ENCODE data around the gene GNPDA1.

Gene GNPDA1

DNA sequence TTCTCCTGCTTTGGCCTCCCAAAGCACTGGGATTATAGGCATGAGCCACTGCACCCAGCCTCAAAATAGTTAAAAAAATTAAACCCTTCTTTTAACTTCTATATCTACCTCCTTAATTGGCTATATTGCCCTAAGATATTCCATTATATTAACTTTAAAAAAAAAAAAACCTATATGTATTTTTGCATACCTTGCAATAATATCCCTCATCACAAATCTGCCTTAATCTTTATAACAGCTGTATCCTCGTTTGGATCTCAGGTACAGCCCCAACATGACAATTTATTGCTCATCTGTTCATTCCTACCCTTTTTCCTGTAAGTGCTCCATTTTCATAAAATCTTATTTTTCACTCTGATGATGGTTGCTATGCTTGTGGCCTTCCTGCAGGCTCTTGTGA is 12.7 kb downstream of the GNPDA1 start:
- H3K4me3 ChIP-seq (ENCODE audit: low read depth, low read length), result no peak overlapping the region
- no peak for DNase-seq (ENCODE audit: low read depth)

- no peak for DNase-seq (ENCODE audit: low read depth)
- no peak overlapping the region for H3K4me3 ChIP-seq (ENCODE audit: low read depth, low read length)
These were observed 15.4 kb downstream of the GNPDA1 start for GRCh38 chr5:141997358-141997960.

DNA sequence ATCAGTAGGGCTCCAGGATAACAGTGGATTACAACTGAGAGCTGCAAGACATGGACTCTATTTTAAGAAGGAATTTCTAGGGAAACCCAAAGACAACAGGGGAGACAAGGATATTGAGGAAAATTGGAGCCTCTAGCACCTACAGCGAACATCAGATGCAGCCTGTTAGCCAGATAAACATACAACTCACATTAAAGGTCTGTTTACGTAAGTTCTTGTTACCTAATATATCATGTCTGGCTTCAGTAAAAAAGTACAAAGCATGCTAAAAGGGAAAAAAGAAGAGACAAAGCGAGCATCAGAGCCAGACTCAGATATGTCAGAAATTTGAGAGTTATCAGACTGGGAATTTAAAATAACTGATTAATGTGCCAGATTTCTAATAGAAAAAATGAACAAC is 17.2 kb downstream of the GNPDA1 start:
- no peak overlapping the region for H3K4me3 ChIP-seq (ENCODE audit: low read depth, low read length)
- no peak for DNase-seq (ENCODE audit: low read depth)

GRCh38 chr5:141994511-141995136 is 18.2 kb downstream of the GNPDA1 start:
- no peak overlapping the region for H3K4me3 ChIP-seq (ENCODE audit: low read depth, low read length)
- DNase-seq (ENCODE audit: low read depth), result no peak

GRCh38 chr5:141992349-141992963 is 20.4 kb downstream of the GNPDA1 start:
- no peak for DNase-seq (ENCODE audit: low read depth)
- no peak overlapping the region for H3K4me3 ChIP-seq (ENCODE audit: low read depth, low read length)

GRCh38 chr5:141989720-141990119 is 23.1 kb downstream of the GNPDA1 start:
- DNase-seq (ENCODE audit: low read depth), result no peak
- H3K4me3 ChIP-seq (ENCODE audit: low read depth, low read length), result no peak overlapping the region

- DNase-seq (ENCODE audit: low read depth), result no peak
- no peak overlapping the region for H3K4me3 ChIP-seq (ENCODE audit: low read depth, low read length)
These were observed 26.8 kb downstream of the GNPDA1 start for GRCh38 chr5:141986072-141986471.

- H3K4me3 ChIP-seq (ENCODE audit: low read depth, low read length), result no peak overlapping the region
- DNase-seq (ENCODE audit: low read depth), result no peak
These were observed 30.2 kb downstream of the GNPDA1 start for GRCh38 chr5:141982626-141983025.

- no peak overlapping the region for H3K4me3 ChIP-seq (ENCODE audit: low read depth, low read length)
- DNase-seq (ENCODE audit: low read depth), result no peak
These were observed 34.4 kb downstream of the GNPDA1 start for GRCh38 chr5:141978389-141978788.

DNA sequence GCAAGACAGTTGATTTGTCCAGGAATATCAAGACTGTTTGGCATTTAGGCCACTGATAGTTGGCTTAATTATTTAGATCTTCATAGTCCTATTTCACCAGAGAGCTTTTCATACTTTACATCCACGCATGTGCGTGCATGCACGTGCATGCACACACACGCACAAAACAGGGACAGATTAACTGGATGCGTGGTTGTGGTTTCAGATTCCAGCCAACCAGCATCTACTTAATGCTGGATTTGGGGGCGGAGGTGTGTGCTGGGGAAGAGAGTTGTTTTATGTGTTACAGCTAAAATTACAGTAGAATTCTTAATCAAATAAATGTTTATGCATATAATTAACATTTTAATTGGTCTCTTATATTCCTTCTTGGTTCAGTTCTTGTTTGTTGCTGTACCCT is 36.7 kb downstream of the GNPDA1 start:
- H3K4me3 ChIP-seq (ENCODE audit: low read depth, low read length), result no peak overlapping the region
- DNase-seq (ENCODE audit: low read depth), result no peak

- H3K4me3 ChIP-seq (ENCODE audit: low read depth, low read length), result no peak overlapping the region
- DNase-seq (ENCODE audit: low read depth), result no peak
These were observed 38.8 kb downstream of the GNPDA1 start for GRCh38 chr5:141973871-141974595.

DNA sequence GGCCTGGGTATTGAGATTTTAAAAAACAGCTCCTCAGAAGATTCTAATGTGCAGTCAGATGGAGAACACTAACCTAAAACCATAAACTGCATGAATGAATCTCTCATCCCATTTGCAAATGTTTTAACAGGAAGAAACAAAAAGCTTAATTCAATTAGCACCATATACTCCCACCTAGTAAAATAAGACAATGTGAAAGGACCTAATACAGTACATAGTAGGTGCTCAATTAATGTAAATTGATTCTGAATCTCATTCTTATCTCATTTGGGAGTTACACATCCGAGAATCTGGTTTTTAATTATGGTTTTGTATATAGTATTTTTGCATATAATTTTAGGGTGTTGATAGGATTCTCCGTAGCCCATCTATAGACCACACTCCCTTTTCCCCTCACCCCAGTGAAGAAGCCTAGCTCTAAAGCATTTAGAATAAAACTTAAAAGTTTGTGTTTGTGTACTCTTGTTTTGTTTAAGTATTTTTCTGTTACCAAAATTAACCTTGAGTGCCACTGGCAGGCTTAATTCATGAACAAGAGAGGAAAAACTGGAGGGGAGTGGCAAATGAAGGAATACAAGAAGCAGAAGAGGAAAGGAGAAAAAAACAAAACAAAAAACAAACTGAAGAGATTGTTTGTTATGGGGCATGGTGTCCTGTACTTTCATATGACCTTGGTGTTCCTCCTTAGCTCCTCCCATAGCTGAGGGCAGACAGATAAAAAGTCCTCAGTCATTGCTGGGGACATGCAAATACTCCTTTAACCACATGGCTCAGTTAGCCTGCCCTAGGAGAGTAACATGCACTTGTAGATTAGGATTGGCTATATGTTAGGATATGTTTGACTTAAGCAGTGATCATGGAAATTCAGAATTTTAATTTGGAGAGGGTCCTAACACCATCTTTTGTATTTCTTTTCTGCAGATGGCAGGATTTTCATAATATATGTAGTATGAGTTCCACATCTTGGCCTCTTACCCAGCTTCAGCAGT is 42.8 kb downstream of the GNPDA1 start:
- DNase-seq (ENCODE audit: low read depth), result no peak

GRCh38 chr5:141968914-141969608 is 43.8 kb downstream of the GNPDA1 start, which contains the start of gene RNF14:
TSS of gene RNF14 (plus strand) at chr5:141969105. CDS start at chr5:141973589, 4,484 bp downstream.
- DNase-seq (ENCODE audit: low read depth), result peak; percentile 80
- H3K4me3 ChIP-seq (ENCODE audit: low read depth, low read length), result peak within 1 kb of the TSS; percentile 92

More for the DNA sequence above, 42.8 kb downstream of the GNPDA1 start:
- peak overlapping the region; percentile 92 for H3K4me3 ChIP-seq (ENCODE audit: low read depth, low read length)

- no peak for DNase-seq (ENCODE audit: low read depth)
- no peak overlapping the region for H3K4me3 ChIP-seq (ENCODE audit: low read depth, low read length)
These were observed 45.9 kb downstream of the GNPDA1 start for GRCh38 chr5:141966963-141967333.

- no peak for DNase-seq (ENCODE audit: low read depth)
- H3K4me3 ChIP-seq (ENCODE audit: low read depth, low read length), result no peak overlapping the region
These were observed 46.4 kb downstream of the GNPDA1 start for GRCh38 chr5:141966275-141966962.

DNA sequence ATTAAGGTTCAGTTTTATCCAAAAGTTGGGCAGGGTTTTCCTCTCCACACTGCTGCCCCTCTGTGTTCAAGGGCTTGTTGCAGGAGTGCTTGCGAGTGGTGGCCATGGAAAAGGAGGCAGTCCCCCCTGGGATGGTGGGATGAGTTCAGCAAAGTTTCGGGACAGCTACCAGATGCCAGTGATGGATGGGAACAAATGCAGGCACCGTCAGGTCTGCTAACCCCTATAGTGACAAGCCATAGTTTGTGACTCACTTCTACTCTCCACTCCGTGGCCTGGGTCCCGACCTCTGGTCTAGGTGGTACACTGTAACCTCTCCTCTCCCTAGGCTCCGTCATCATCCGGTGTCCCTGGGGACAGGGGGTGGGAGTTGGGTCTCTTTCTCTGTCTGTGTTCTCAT is 47.8 kb downstream of the GNPDA1 start:
- no peak overlapping the region for H3K4me3 ChIP-seq (ENCODE audit: low read depth, low read length)
- peak; percentile 31 for DNase-seq (ENCODE audit: low read depth)

GRCh38 chr5:141963701-141964100 is 49.1 kb downstream of the GNPDA1 start:
- H3K4me3 ChIP-seq (ENCODE audit: low read depth, low read length), result no peak overlapping the region

DNA sequence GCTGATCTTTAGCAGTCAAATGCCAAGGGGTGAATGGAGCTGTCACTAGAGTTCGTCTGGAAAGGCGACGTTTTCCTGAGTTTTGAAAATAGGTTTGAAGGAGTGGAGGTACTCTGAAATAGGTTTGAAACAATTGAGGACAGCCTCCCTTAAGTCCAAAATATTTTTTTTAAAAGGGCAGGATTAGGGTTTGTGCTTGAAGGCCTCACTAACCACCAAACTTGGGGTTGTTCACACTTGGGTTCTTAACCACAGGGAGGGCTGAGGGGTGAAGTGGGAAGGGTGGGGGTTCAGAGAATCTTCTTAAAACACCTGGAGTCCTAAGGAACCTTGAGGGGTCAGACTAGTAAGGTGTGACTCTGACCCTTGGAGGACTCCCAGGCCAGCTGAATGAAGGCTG is 51.4 kb downstream of the GNPDA1 start:
- no peak overlapping the region for H3K4me3 ChIP-seq (ENCODE audit: low read depth, low read length)

More at GRCh38 chr5:141963701-141964100, 49.1 kb downstream of the GNPDA1 start:
- no peak for DNase-seq (ENCODE audit: low read depth)

More for the DNA sequence above, 51.4 kb downstream of the GNPDA1 start:
- no peak for DNase-seq (ENCODE audit: low read depth)
